PFSK-1 (cell line): ENCODE measurements around the gene ARL5B.

Source experiments
- FOXP2 ChIP-seq: optimal IDR thresholded peaks from 2 replicates; pipeline ENCODE3; 2011; ENCODE audit warnings: borderline replicate concordance, control low read depth, inconsistent platforms; ENCODE audit not compliant: insufficient read depth; ENCODE audit errors: extremely low read length, extremely low read depth
- POLR2AphosphoS5 ChIP-seq: IDR thresholded peaks from 2 replicates; pipeline ENCODE4 v1.6.1; 2012; ENCODE audit warnings: low read depth, mild to moderate bottlenecking, control low read depth, low read length, moderate library complexity
- REST ChIP-seq, 2 experiments: IDR thresholded peaks; 2 replicates each; pipeline versions ENCODE4 v1.6.1 to v1.8.0; 2011 to 2012; ENCODE audit warnings: low read depth in 2 of 2, low read length in 2 of 2, control low read depth in 1 of 2, inconsistent platforms in 1 of 2, mild to moderate bottlenecking in 1 of 2, moderate library complexity in 1 of 2; ENCODE audit not compliant: insufficient read depth in 1 of 2
- SIN3A ChIP-seq: IDR thresholded peaks from 2 replicates; pipeline ENCODE4 v1.6.1; 2012; ENCODE audit warnings: mild to moderate bottlenecking, low read length, moderate library complexity, borderline replicate concordance; ENCODE audit not compliant: insufficient read depth
- TAF1 ChIP-seq: IDR thresholded peaks from 2 replicates; pipeline ENCODE4 v1.6.1; 2012; ENCODE audit warnings: low read length, control low read depth, borderline replicate concordance; ENCODE audit not compliant: insufficient read depth

The ARL5B gene

DNA sequence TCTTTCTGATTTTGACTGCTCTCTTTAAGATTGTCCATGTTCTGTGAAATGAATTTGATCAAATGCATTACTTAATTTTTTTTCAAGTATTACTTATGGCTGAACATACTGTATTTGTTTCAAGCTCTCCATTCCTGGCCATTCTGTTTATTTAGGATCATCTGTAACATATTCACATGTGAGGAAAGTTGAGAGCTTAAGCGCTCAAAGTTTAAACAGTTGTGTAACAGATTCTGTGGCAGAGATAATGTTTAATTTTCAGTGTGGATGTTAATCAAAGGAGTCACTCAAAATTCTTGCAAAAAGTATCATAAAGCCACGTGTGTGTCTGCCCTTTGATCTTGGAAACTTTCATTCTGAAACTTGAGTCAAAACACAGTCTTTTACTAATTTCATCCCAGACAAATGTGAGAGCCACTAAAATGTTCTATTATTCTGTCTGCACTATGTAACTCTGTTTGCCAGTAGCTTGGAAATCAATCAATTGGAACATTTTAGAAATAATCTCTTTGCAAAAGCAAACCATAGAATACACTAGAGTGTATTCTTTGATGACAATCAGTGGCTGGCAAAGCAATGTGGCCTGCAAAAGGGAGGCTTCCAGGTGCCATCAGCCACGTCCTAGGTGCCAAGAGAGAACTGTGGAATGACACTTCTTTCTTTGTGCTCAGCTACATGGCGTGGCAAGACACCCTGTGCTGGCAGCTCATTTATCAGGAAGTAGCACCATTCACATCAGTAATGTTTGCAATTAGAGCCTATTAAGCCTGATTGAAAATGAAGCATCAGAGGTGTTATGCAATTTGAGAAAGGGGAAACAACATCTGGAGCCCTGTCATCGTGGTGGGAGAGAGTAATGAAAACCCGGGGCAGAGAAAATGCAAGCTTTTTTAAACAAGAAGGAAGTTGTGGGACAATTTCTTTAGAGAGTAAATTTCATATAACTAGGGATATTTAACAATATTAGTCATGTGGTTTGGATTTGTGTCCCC lies 40.9 kb downstream of the ARL5B start:
- TF ChIP-seq SIN3A (no peak), POLR2AphosphoS5 (no peak), TAF1 (no peak), FOXP2 (no peak), REST (IDR thresholded peaks at IDR 0.05; ENCODE audit: insufficient read depth in 1 of 2, low read depth in 2 of 2, low read length in 2 of 2) (no peak)

DNA sequence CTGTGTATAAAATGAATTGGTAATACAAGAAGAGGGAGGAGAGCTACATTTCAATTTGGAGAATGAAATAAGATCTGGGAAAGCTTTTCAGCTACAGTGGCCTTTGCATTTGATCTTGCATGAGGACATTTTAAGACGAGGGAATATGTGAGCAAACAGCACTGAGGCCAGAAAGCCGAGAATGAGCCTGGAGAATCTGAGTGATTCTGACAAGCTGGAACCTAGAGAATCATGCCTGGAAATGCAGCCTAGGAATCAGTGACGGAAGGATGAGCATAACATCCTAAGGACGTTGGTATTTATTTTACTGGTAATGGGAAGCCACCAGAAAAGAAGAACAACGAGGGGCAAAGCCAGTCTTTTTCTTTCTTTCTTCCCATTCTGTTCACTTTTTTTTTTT lies 44.3 kb downstream of the ARL5B start:
- no peak for TF ChIP-seq TAF1
- no peak for TF ChIP-seq POLR2AphosphoS5
- no peak for TF ChIP-seq REST (IDR thresholded peaks at IDR 0.05; ENCODE audit: insufficient read depth in 1 of 2, low read depth in 2 of 2, low read length in 2 of 2)
- TF ChIP-seq FOXP2 = no peak
- no peak for TF ChIP-seq SIN3A

GRCh38 chr10:18710201-18710653 lies 51.0 kb downstream of the ARL5B start:
- TF ChIP-seq POLR2AphosphoS5 = no peak
- TF ChIP-seq SIN3A = no peak
- TF ChIP-seq REST (IDR thresholded peaks at IDR 0.05; ENCODE audit: insufficient read depth in 1 of 2, low read depth in 2 of 2, low read length in 2 of 2) = no peak
- no peak for TF ChIP-seq TAF1
- TF ChIP-seq FOXP2 = no peak

DNA sequence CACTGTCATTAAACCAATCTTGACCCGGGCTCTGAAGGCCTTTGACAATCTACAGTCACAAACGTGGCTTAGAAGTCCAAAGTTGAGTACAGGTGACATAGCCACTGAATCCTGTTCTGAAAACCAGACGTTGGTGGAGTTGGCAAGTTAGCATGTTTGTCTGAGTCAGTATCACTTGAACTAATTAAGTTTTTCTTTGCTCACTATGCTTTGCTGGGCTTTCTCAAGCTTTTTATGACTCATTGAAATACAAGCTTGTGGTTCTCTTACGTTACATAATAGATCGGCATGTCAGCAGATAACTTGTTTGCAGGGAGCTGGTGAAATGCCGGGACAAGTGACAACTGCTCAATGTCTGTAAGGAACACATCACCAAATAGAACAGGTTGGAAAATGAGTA lies 53.8 kb downstream of the ARL5B start:
- no peak for TF ChIP-seq POLR2AphosphoS5
- TF ChIP-seq REST (IDR thresholded peaks at IDR 0.05; ENCODE audit: insufficient read depth in 1 of 2, low read depth in 2 of 2, low read length in 2 of 2) = no peak
- TF ChIP-seq TAF1 = no peak
- no peak for TF ChIP-seq FOXP2
- TF ChIP-seq SIN3A = no peak
